ES-I3 (cell line): ENCODE measurements around the gene ABCF3.
"Not testable (repeated sequence)": the region's sequence is repeated elsewhere in the genome, so short reads cannot be mapped to it uniquely, and the experiment has no call there.

ENCODE experiments used
- H3K36me3 ChIP-seq: 2 replicates; pipeline ENCODE4 v1.6.1; 2013; ENCODE audit warnings: mild to moderate bottlenecking, low read length, control low read depth, moderate library complexity; ENCODE audit not compliant: insufficient read depth
- H3K4me1 ChIP-seq: 2 replicates; pipeline ENCODE4 v1.6.1; 2013; ENCODE audit warnings: mild to moderate bottlenecking, control low read depth, low read length; ENCODE audit not compliant: insufficient read depth
- H3K9ac ChIP-seq: 2 replicates; pipeline ENCODE4 v1.6.1; 2013; ENCODE audit warnings: low read depth, mild to moderate bottlenecking, low read length, moderate library complexity
- H3K9me3 ChIP-seq: 2 replicates; pipeline ENCODE4 v1.6.1; 2013; ENCODE audit warnings: mild to moderate bottlenecking, low read length, moderate library complexity; ENCODE audit not compliant: control insufficient read depth, insufficient read depth

ABCF3 gene

GRCh38 chr3:184186184-184186901 is at the start of gene ABCF3:
ABCF3 (plus strand) TSS chr3:184186199; CDS start chr3:184186208, 9 bp downstream.
- H3K9me3 ChIP-seq: no peaks in the 10 kb centered on the region

GRCh38 chr3:184140436-184140835 is 45.6 kb upstream of the ABCF3 start:
- H3K9ac ChIP-seq: no peak overlapping the region
- peaks cover 22% of the 10 kb centered on the region for H3K36me3 ChIP-seq
- 0 out of 2 replicates have a peak, but pooled peaks cover 4% of the 10 kb centered on the region for H3K4me1 ChIP-seq
- no peaks in the 10 kb centered on the region for H3K9me3 ChIP-seq

More at GRCh38 chr3:184186184-184186901, at the start of gene ABCF3:
- Histone ChIP-seq H3K36me3 (peaks cover 27% of the 10 kb centered on the region), H3K4me1 (peaks cover 10% of the 10 kb centered on the region), H3K9ac (peak within 1 kb of the TSS; percentile 88)

GRCh38 chr3:184142199-184142598 is 43.8 kb upstream of the ABCF3 start:
- H3K9ac ChIP-seq: no peak overlapping the region
- H3K9me3 ChIP-seq: no peaks in the 10 kb centered on the region
- H3K4me1 ChIP-seq: no peaks in the 10 kb centered on the region
- H3K36me3 ChIP-seq: peaks cover 22% of the 10 kb centered on the region

- peaks cover 17% of the 10 kb centered on the region for H3K36me3 ChIP-seq
- H3K9me3 ChIP-seq: no peaks in the 10 kb centered on the region
- no peaks in the 10 kb centered on the region for H3K4me1 ChIP-seq
- no peak overlapping the region for H3K9ac ChIP-seq
These were observed 42.7 kb upstream of the ABCF3 start for GRCh38 chr3:184143327-184143726.

GRCh38 chr3:184144505-184144904 is 41.5 kb upstream of the ABCF3 start:
- peaks cover 17% of the 10 kb centered on the region for H3K36me3 ChIP-seq
- no peaks in the 10 kb centered on the region for H3K4me1 ChIP-seq
- H3K9ac ChIP-seq: no peak overlapping the region
- no peaks in the 10 kb centered on the region for H3K9me3 ChIP-seq

GRCh38 chr3:184145111-184145524 is 40.9 kb upstream of the ABCF3 start:
- peaks cover 17% of the 10 kb centered on the region for H3K36me3 ChIP-seq
- no peaks in the 10 kb centered on the region; the same call in 1 of the 2 replicates for H3K4me1 ChIP-seq
- no peak overlapping the region for H3K9ac ChIP-seq
- H3K9me3 ChIP-seq: no peaks in the 10 kb centered on the region

GRCh38 chr3:184145751-184146270 is 40.2 kb upstream of the ABCF3 start:
- no peak overlapping the region for H3K9ac ChIP-seq

GRCh38 chr3:184148076-184148475 is 37.9 kb upstream of the ABCF3 start:
- H3K9ac ChIP-seq: no peak overlapping the region
- H3K9me3 ChIP-seq: no peaks in the 10 kb centered on the region
- no peaks in the 10 kb centered on the region; the same call in 1 of the 2 replicates for H3K4me1 ChIP-seq
- peaks cover 3% of the 10 kb centered on the region for H3K36me3 ChIP-seq

More at GRCh38 chr3:184145751-184146270, 40.2 kb upstream of the ABCF3 start:
- Histone ChIP-seq H3K36me3 (peaks cover 13% of the 10 kb centered on the region), H3K4me1 (no peaks in the 10 kb centered on the region; the same call in 1 of the 2 replicates), H3K9me3 (no peaks in the 10 kb centered on the region)

- no peaks in the 10 kb centered on the region; the same call in 1 of the 2 replicates for H3K4me1 ChIP-seq
- H3K9ac ChIP-seq: no peak overlapping the region
- no peaks in the 10 kb centered on the region for H3K9me3 ChIP-seq
- H3K36me3 ChIP-seq: no peaks in the 10 kb centered on the region
These were observed 36.9 kb upstream of the ABCF3 start for GRCh38 chr3:184149123-184149522.

- H3K4me1 ChIP-seq, H3K9ac ChIP-seq, H3K9me3 ChIP-seq, H3K36me3 ChIP-seq: not testable (repeated sequence)
These were observed 36.2 kb upstream of the ABCF3 start for GRCh38 chr3:184149770-184150169.

GRCh38 chr3:184154885-184155643 is 30.9 kb upstream of the ABCF3 start, which contains the start of gene DVL3:
DVL3 (plus strand) TSS chr3:184155377; CDS start chr3:184155636, 259 bp downstream.
- peak within 1 kb of the TSS; percentile 99 for H3K9ac ChIP-seq
- H3K9me3 ChIP-seq: no peaks in the 10 kb centered on the region
- H3K4me1 ChIP-seq: peaks cover 7% of the 10 kb centered on the region; the same call in 1 of the 2 replicates
- H3K36me3 ChIP-seq: no peaks in the 10 kb centered on the region

- peaks cover 7% of the 10 kb centered on the region; the same call in 1 of the 2 replicates for H3K4me1 ChIP-seq
These were observed 30.1 kb upstream of the ABCF3 start for GRCh38 chr3:184155644-184156521.

GRCh38 chr3:184156522-184156955 is 29.5 kb upstream of the ABCF3 start:
- Histone ChIP-seq H3K36me3 (no peaks in the 10 kb centered on the region), H3K4me1 (peaks cover 7% of the 10 kb centered on the region; the same call in 1 of the 2 replicates), H3K9ac (peak overlapping the region; percentile 99), H3K9me3 (no peaks in the 10 kb centered on the region)

More at GRCh38 chr3:184155644-184156521, 30.1 kb upstream of the ABCF3 start:
- H3K36me3 ChIP-seq: no peaks in the 10 kb centered on the region
- no peaks in the 10 kb centered on the region for H3K9me3 ChIP-seq
- peak overlapping the region; percentile 99 for H3K9ac ChIP-seq
